T-helper 1 cell treated with Interleukin-12 subunit alpha and Interleukin-12 subunit beta and Interleukin-4 antibody, amounts not matched to agents 30 μg/mL and 1 μg/mL, for 36 hours (primary cell): ENCODE measurements around the gene GCKR.

Experiments
- H3K27ac Mint-ChIP-seq: one replicate; pipeline ENCODE4 v1.8.0; 2021; ENCODE audit warnings: mild to moderate bottlenecking, mixed read lengths
- H3K27me3 Mint-ChIP-seq: one replicate; pipeline ENCODE4 v1.8.0; 2021; ENCODE audit warnings: low read depth, mixed read lengths
- H3K36me3 Mint-ChIP-seq: one replicate; pipeline ENCODE4 v1.8.0; 2021; ENCODE audit warnings: low read depth, mixed read lengths
- H3K4me1 Mint-ChIP-seq: one replicate; pipeline ENCODE4 v1.8.0; 2021; ENCODE audit warnings: low read depth, mixed read lengths
- H3K4me3 Mint-ChIP-seq: one replicate; pipeline ENCODE4 v1.8.0; 2021; ENCODE audit warnings: mild to moderate bottlenecking, moderate library complexity, mixed read lengths
- H3K9me3 Mint-ChIP-seq: one replicate; pipeline ENCODE4 v1.8.0; 2021; ENCODE audit warnings: mixed read lengths

Gene GCKR

DNA sequence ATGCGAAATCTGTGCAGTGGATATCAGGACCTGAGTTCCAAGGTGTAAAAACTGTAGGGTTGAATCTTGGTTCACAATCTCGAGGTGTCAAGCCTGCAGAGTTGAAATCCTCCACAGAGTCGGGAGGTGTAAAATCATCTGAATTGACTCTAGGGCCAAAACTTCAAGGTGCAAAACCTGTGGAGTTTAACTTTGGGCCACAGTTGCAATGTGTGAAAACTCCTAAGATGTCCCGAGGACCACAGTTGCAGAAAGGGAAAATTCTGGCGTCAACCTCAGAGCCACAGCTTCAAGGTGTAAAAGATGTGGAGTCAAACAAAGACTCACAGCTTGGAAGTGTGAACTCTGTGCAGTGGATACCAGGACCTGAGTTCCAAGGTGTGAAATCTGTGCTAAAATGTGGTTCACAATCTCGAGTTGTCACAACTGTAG lies 76.4 kb downstream of the GCKR start:
- Mint-ChIP-seq H3K4me3 (no peak overlapping the region), H3K27ac (no peak overlapping the region), H3K9me3 (peaks cover under 1% of the 10 kb centered on the region), H3K27me3 (peaks cover 46% of the 10 kb centered on the region), H3K36me3 (peaks cover 1% of the 10 kb centered on the region), H3K4me1 (no peaks in the 10 kb centered on the region)
